WTC11 (cell line): ENCODE measurements around the gene POC5. TPM values are rescaled to one million over a fixed set of nuclear protein-coding genes. Genes with fewer than 3 reads are reported as not detected.
"Not testable (repeated sequence)": the region's sequence is repeated elsewhere in the genome, so short reads cannot be mapped to it uniquely, and the experiment has no call there.

Experiments used
- ATAC-seq: fragments of 200-7000 bp; cut with Tn5 transposase; 2 replicates; pipeline ENCODE4 v1.10.0; 2021; ENCODE audit warnings: mild to moderate bottlenecking, moderate library complexity
- CTCF ChIA-PET: fragments of 300-600 bp; sonication (Branson Sonifier 250); formaldehyde crosslinking; loops from one replicate; lab custom pipeline; 2021; ENCODE audit warnings: antibody characterized with exemption; lab: Charles Lee
- POLR2A ChIA-PET: fragments of 350-600 bp; sonication (Branson Sonifier 250); formaldehyde crosslinking; loops from one replicate; lab custom pipeline; 2021; ENCODE audit warnings: antibody characterized with exemption; lab: Charles Lee
- DNase-seq: peaks from one replicate; pipeline ENCODE4 v3.0.0; 2021; ENCODE audit warnings: low spot score
- H3K27ac Mint-ChIP-seq: 2 replicates; pipeline ENCODE4 v1.8.0; 2021; ENCODE audit warnings: mixed read lengths
- H3K27me3 Mint-ChIP-seq: 2 replicates; pipeline ENCODE4 v1.8.0; 2021; ENCODE audit warnings: low read depth, mild to moderate bottlenecking, moderate library complexity, mixed read lengths
- H3K36me3 Mint-ChIP-seq: 2 replicates; pipeline ENCODE4 v1.8.0; 2021; ENCODE audit warnings: mixed read lengths
- H3K4me1 Mint-ChIP-seq: 2 replicates; pipeline ENCODE4 v1.8.0; 2022; ENCODE audit warnings: mixed read lengths
- H3K4me3 Mint-ChIP-seq: 2 replicates; pipeline ENCODE4 v1.8.0; 2021; ENCODE audit warnings: mild to moderate bottlenecking, moderate library complexity, mixed read lengths
- H3K9me3 Mint-ChIP-seq: 2 replicates; pipeline ENCODE4 v1.8.0; 2021; ENCODE audit warnings: mixed read lengths
- ARID4B ChIP-seq: sonication (generic); formaldehyde crosslinking; IDR thresholded peaks from 2 replicates; pipeline ENCODE4 v1.8.0; 2023; ENCODE audit warnings: missing genetic modification reagents, mild to moderate bottlenecking, borderline replicate concordance
- ATF2 ChIP-seq: sonication (generic); formaldehyde crosslinking; IDR thresholded peaks from 2 replicates; pipeline ENCODE4 v1.8.1; 2022; ENCODE audit warnings: low read depth, missing genetic modification reagents, borderline replicate concordance
- CREM ChIP-seq: sonication (generic); formaldehyde crosslinking; IDR thresholded peaks from 2 replicates; pipeline ENCODE4 v1.8.1; 2022; ENCODE audit warnings: mild to moderate bottlenecking, missing genetic modification reagents, moderate library complexity
- FOXJ3 ChIP-seq: sonication (generic); formaldehyde crosslinking; IDR thresholded peaks from 2 replicates; pipeline ENCODE4 v1.9.0; 2021; ENCODE audit warnings: missing genetic modification reagents, mild to moderate bottlenecking, borderline replicate concordance
- GRHL2 ChIP-seq: fragments of 250-450 bp; sonication (Bioruptor Pico); IDR thresholded peaks from 2 replicates; pipeline ENCODE4 v1.8.0; 2022; ENCODE audit warnings: mild to moderate bottlenecking, moderate library complexity; ENCODE audit not compliant: insufficient replicate concordance, severe bottlenecking
- GTF2I ChIP-seq: fragments of 250-450 bp; sonication (Bioruptor Pico); conservative IDR thresholded peaks from 2 replicates; pipeline ENCODE4 v1.4.0; 2021; ENCODE audit warnings: mild to moderate bottlenecking
- KAT7 ChIP-seq: sonication (generic); formaldehyde crosslinking; IDR thresholded peaks from 2 replicates; pipeline ENCODE4 v1.8.1; 2023; ENCODE audit warnings: missing genetic modification reagents, mild to moderate bottlenecking, borderline replicate concordance
- NR1H2 ChIP-seq: sonication (generic); formaldehyde crosslinking; IDR thresholded peaks from 2 replicates; pipeline ENCODE4 v1.9.0; 2021; ENCODE audit warnings: mild to moderate bottlenecking, moderate library complexity, missing genetic modification reagents
- SMAD4 ChIP-seq: sonication (generic); formaldehyde crosslinking; IDR thresholded peaks from 2 replicates; pipeline ENCODE4 v1.8.0; 2022; ENCODE audit warnings: mild to moderate bottlenecking, missing genetic modification reagents
- SP1 ChIP-seq: sonication (generic); formaldehyde crosslinking; conservative IDR thresholded peaks from 2 replicates; pipeline ENCODE4 v1.8.1; 2022; ENCODE audit warnings: missing genetic modification reagents
- TP53 ChIP-seq: sonication (generic); formaldehyde crosslinking; IDR thresholded peaks from 2 replicates; pipeline ENCODE4 v1.8.1; 2023; ENCODE audit warnings: mild to moderate bottlenecking, missing genetic modification reagents
- ZBTB43 ChIP-seq: sonication (generic); formaldehyde crosslinking; IDR thresholded peaks from 2 replicates; pipeline ENCODE4 v1.8.1; 2023; ENCODE audit warnings: mild to moderate bottlenecking, missing genetic modification reagents
- ZNF281 ChIP-seq: sonication (generic); formaldehyde crosslinking; IDR thresholded peaks from 2 replicates; pipeline ENCODE4 v1.8.0; 2023; ENCODE audit warnings: mild to moderate bottlenecking, missing genetic modification reagents
- total RNA-seq: library from RNA; stranded (reverse); gene quantifications from 3 replicates; pipeline ENCODE4 v1.2.3, GENCODE V29; 2021
- TF ChIP-seq, protein P1 (sequence below): fragments of 250-450 bp; sonication (Bioruptor Pico); IDR thresholded peaks from 2 replicates; pipeline ENCODE4 v1.9.0; 2021; ENCODE audit warnings: mild to moderate bottlenecking
- TF ChIP-seq, protein P2 (sequence below): sonication (generic); formaldehyde crosslinking; IDR thresholded peaks from 2 replicates; pipeline ENCODE4 v1.8.0; 2023; ENCODE audit warnings: missing genetic modification reagents

Gene POC5
- total RNA-seq, 1 experiment from 2014 or later: 13.4 TPM

GRCh38 chr5:75734913-75735789, 17.9 kb upstream of the POC5 start (continued):
- TF ChIP-seq ARID4B (CRISPR knock-in tag) (no peak), ATF2 (CRISPR knock-in tag) (no peak)

GRCh38 chr5:75733767-75734166, 16.5 kb upstream of the POC5 start:
- Mint-ChIP-seq H3K4me3 (no peak overlapping the region), H3K9me3 (no peaks in the 10 kb centered on the region), H3K36me3 (no peaks in the 10 kb centered on the region), H3K4me1 (no peaks in the 10 kb centered on the region), H3K27ac (no peak overlapping the region), H3K27me3 (no peaks in the 10 kb centered on the region)
- ChIA-PET POLR2A (no interaction called here), CTCF (interaction anchor here (1.0 kb wide), 1 partner anchor 441 kb away, joined by 3 read pairs; no protein-coding TSS in a partner anchor)
- DNase-seq (no peak), ATAC-seq (no peak)
- no peak for TF ChIP-seq ZNF281 (CRISPR knock-in tag)
- no peak for TF ChIP-seq NR1H2 (CRISPR knock-in tag)
- TF ChIP-seq ZBTB43 (CRISPR knock-in tag): no peak
- TF ChIP-seq, protein P1, sequence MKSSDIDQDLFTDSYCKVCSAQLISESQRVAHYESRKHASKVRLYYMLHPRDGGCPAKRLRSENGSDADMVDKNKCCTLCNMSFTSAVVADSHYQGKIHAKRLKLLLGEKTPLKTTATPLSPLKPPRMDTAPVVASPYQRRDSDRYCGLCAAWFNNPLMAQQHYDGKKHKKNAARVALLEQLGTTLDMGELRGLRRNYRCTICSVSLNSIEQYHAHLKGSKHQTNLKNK (CRISPR knock-in tag): no peak
- no peak for TF ChIP-seq CREM (CRISPR knock-in tag)
- no peak for TF ChIP-seq SMAD4 (CRISPR knock-in tag)
- TF ChIP-seq SP1 (CRISPR knock-in tag): no peak
- no peak for TF ChIP-seq FOXJ3 (CRISPR knock-in tag)
- TF ChIP-seq TP53 (CRISPR knock-in tag): no peak
- no peak for TF ChIP-seq KAT7 (CRISPR knock-in tag)
- TF ChIP-seq, protein P2, sequence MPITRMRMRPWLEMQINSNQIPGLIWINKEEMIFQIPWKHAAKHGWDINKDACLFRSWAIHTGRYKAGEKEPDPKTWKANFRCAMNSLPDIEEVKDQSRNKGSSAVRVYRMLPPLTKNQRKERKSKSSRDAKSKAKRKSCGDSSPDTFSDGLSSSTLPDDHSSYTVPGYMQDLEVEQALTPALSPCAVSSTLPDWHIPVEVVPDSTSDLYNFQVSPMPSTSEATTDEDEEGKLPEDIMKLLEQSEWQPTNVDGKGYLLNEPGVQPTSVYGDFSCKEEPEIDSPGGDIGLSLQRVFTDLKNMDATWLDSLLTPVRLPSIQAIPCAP (CRISPR knock-in tag): no peak
- no peak for TF ChIP-seq GTF2I
- TF ChIP-seq GRHL2: no peak

DNA sequence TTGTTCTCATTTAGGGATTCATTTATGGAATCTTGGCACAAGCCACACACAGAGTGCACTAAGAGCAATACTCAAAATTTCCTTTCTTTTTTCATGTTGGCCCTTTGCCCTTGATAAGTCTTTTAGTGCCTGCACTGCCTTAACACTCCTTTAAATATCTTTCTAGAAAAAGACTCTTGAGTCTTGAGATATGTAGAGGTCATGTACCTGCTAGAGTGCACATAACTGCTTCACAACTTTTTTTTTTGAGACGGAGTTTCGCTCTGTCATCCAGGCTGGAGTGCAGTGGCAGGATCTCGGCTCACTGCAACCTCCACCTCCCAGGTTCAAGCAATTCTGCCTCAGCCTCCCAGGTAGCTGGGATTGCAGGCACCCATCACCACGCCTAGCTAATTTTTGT, 14.3 kb upstream of the POC5 start:
- ATAC-seq, POLR2A ChIA-PET, H3K4me1 Mint-ChIP-seq, H3K9me3 Mint-ChIP-seq, H3K27me3 Mint-ChIP-seq, H3K36me3 Mint-ChIP-seq, H3K4me3 Mint-ChIP-seq, H3K27ac Mint-ChIP-seq, DNase-seq, CTCF ChIA-PET: not testable (repeated sequence)
